ENCODE measurements around the gene RNF114. TPM values are rescaled to one million over a fixed set of nuclear protein-coding genes. Genes with fewer than 3 reads are reported as not detected.

RNF114 gene
- total RNA-seq, 1 experiment from 2014 or later: 88.1 TPM

DNA sequence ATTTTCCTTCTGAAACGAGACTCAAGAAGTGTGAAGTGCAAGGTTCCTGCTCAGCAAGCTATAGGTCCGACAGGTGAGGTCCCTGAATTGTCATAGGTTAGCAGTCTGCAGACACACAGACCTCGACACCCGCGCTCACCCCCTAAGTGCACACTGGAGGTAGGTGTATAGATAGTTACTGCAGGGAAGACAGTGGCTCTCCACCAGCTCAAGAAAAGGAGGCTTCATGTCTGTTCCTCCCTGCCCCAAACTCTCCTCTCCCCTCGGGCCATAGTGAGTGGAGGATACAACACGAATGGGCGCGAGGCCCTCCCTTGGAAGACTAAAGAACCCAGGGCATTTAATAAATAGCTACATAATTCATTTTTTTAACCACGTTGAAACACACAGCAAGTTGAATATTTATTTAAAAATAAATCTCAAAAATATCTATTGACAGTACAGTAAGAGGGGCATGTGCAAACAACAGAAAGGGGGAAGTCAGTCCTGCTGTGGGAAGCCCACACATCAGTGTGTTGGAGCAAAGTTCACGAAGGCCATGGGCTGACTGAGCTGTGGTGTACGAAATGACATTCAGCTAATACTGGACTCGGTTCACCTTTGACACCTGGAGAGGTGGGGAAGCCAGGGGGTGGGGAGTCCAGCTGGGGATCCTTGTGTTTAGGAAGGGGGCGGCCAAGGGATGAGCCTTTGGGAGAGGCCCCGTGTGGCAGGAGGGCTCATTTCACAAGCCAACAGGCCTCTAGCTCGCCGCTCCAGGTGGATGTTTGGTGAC, 31.6 kb upstream of the RNF114 start:
- H3K27me3 Mint-ChIP-seq (ENCODE audit: low read depth): no peaks in the 10 kb centered on the region
- ATAC-seq: no peak
- ChIA-PET CTCF (interaction anchor here (0.6 to 1.6 kb wide), 2 partner anchors 237 to 363 kb away, joined by 3 to 4 read pairs; no protein-coding TSS in a partner anchor), POLR2A (no interaction called here)
- peaks cover 22% of the 10 kb centered on the region for H3K36me3 Mint-ChIP-seq
- TF ChIP-seq, protein P1, sequence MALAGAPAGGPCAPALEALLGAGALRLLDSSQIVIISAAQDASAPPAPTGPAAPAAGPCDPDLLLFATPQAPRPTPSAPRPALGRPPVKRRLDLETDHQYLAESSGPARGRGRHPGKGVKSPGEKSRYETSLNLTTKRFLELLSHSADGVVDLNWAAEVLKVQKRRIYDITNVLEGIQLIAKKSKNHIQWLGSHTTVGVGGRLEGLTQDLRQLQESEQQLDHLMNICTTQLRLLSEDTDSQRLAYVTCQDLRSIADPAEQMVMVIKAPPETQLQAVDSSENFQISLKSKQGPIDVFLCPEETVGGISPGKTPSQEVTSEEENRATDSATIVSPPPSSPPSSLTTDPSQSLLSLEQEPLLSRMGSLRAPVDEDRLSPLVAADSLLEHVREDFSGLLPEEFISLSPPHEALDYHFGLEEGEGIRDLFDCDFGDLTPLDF (CRISPR knock-in tag; IDR thresholded peaks at IDR 0.05): no peak
- TF ChIP-seq, protein P2, sequence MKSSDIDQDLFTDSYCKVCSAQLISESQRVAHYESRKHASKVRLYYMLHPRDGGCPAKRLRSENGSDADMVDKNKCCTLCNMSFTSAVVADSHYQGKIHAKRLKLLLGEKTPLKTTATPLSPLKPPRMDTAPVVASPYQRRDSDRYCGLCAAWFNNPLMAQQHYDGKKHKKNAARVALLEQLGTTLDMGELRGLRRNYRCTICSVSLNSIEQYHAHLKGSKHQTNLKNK (CRISPR knock-in tag; IDR thresholded peaks at IDR 0.05): no peak
- TF ChIP-seq, protein P3, sequence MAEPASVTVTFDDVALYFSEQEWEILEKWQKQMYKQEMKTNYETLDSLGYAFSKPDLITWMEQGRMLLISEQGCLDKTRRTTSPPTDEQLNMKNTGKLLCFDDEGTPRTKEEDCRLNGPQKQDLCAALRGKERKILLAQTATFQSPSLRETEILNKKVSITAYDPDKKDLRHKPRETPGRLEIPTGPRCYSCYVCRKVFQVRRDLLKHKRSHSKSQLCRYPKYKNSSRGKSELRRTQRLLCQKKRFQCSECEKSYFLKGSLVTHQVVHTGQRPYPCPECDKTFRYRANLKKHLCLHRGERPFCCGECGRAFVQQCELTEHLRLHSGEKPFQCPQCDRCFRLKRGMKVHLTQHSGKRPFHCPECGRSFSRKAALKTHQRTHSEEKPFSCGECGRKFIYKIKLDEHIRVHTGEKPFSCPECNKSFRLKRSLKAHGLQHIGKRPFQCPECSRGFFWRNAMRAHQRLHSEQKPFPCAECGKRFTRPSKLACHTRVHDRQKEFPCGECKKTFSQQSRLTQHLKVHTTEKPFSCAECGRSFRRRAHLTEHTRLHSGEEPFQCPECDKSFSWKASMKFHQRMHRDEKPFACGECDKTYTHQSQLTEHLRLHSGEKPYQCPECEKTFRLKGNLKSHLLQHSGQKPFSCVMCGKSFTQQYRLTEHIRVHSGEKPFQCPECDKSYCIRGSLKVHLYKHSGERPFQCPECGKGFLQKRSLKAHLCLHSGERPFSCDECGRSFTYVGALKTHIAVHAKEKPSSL (CRISPR knock-in tag; conservative IDR thresholded peaks at IDR 0.05): no peak
- TF ChIP-seq SMAD3 (CRISPR knock-in tag; IDR thresholded peaks at IDR 0.05; ENCODE audit: borderline replicate concordance) (no peak), OVOL2 (CRISPR knock-in tag; IDR thresholded peaks at IDR 0.05; ENCODE audit: borderline replicate concordance) (no peak), NR2C2 (CRISPR knock-in tag; IDR thresholded peaks at IDR 0.05) (no peak), TEAD4 (CRISPR knock-in tag; IDR thresholded peaks at IDR 0.05) (no peak), ZNF423 (CRISPR knock-in tag; IDR thresholded peaks at IDR 0.05) (no peak), ATF1 (CRISPR knock-in tag; IDR thresholded peaks at IDR 0.05) (no peak)
- TF ChIP-seq, protein P4, sequence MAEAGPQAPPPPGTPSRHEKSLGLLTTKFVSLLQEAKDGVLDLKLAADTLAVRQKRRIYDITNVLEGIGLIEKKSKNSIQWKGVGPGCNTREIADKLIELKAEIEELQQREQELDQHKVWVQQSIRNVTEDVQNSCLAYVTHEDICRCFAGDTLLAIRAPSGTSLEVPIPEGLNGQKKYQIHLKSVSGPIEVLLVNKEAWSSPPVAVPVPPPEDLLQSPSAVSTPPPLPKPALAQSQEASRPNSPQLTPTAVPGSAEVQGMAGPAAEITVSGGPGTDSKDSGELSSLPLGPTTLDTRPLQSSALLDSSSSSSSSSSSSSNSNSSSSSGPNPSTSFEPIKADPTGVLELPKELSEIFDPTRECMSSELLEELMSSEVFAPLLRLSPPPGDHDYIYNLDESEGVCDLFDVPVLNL (CRISPR knock-in tag; IDR thresholded peaks at IDR 0.05; ENCODE audit: borderline replicate concordance, low read depth): no peak
- TF ChIP-seq, protein P5, sequence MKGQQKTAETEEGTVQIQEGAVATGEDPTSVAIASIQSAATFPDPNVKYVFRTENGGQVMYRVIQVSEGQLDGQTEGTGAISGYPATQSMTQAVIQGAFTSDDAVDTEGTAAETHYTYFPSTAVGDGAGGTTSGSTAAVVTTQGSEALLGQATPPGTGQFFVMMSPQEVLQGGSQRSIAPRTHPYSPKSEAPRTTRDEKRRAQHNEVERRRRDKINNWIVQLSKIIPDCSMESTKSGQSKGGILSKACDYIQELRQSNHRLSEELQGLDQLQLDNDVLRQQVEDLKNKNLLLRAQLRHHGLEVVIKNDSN (CRISPR knock-in tag; IDR thresholded peaks at IDR 0.05): no peak
- TF ChIP-seq, protein P6, sequence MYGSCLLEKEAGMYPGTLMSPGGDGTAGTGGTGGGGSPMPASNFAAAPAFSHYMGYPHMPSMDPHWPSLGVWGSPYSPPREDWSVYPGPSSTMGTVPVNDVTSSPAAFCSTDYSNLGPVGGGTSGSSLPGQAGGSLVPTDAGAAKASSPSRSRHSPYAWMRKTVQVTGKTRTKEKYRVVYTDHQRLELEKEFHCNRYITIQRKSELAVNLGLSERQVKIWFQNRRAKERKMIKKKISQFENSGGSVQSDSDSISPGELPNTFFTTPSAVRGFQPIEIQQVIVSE (CRISPR knock-in tag; IDR thresholded peaks at IDR 0.05; ENCODE audit: borderline replicate concordance): no peak
- TF ChIP-seq, protein P7, sequence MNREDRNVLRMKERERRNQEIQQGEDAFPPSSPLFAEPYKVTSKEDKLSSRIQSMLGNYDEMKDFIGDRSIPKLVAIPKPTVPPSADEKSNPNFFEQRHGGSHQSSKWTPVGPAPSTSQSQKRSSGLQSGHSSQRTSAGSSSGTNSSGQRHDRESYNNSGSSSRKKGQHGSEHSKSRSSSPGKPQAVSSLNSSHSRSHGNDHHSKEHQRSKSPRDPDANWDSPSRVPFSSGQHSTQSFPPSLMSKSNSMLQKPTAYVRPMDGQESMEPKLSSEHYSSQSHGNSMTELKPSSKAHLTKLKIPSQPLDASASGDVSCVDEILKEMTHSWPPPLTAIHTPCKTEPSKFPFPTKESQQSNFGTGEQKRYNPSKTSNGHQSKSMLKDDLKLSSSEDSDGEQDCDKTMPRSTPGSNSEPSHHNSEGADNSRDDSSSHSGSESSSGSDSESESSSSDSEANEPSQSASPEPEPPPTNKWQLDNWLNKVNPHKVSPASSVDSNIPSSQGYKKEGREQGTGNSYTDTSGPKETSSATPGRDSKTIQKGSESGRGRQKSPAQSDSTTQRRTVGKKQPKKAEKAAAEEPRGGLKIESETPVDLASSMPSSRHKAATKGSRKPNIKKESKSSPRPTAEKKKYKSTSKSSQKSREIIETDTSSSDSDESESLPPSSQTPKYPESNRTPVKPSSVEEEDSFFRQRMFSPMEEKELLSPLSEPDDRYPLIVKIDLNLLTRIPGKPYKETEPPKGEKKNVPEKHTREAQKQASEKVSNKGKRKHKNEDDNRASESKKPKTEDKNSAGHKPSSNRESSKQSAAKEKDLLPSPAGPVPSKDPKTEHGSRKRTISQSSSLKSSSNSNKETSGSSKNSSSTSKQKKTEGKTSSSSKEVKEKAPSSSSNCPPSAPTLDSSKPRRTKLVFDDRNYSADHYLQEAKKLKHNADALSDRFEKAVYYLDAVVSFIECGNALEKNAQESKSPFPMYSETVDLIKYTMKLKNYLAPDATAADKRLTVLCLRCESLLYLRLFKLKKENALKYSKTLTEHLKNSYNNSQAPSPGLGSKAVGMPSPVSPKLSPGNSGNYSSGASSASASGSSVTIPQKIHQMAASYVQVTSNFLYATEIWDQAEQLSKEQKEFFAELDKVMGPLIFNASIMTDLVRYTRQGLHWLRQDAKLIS (CRISPR knock-in tag; IDR thresholded peaks at IDR 0.05; ENCODE audit: borderline replicate concordance): no peak
- TF ChIP-seq, protein P8, sequence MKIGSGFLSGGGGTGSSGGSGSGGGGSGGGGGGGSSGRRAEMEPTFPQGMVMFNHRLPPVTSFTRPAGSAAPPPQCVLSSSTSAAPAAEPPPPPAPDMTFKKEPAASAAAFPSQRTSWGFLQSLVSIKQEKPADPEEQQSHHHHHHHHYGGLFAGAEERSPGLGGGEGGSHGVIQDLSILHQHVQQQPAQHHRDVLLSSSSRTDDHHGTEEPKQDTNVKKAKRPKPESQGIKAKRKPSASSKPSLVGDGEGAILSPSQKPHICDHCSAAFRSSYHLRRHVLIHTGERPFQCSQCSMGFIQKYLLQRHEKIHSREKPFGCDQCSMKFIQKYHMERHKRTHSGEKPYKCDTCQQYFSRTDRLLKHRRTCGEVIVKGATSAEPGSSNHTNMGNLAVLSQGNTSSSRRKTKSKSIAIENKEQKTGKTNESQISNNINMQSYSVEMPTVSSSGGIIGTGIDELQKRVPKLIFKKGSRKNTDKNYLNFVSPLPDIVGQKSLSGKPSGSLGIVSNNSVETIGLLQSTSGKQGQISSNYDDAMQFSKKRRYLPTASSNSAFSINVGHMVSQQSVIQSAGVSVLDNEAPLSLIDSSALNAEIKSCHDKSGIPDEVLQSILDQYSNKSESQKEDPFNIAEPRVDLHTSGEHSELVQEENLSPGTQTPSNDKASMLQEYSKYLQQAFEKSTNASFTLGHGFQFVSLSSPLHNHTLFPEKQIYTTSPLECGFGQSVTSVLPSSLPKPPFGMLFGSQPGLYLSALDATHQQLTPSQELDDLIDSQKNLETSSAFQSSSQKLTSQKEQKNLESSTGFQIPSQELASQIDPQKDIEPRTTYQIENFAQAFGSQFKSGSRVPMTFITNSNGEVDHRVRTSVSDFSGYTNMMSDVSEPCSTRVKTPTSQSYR (CRISPR knock-in tag; IDR thresholded peaks at IDR 0.05): no peak
- DNase-seq (ENCODE audit: low spot score): no peak
- H3K9me3 Mint-ChIP-seq: no peaks in the 10 kb centered on the region
- H3K4me3 Mint-ChIP-seq: no peak overlapping the region
- no peak overlapping the region for H3K27ac Mint-ChIP-seq
- no peaks in the 10 kb centered on the region for H3K4me1 Mint-ChIP-seq
